ENCODE measurements around the gene DYNC2H1. TPM values are rescaled to one million over a fixed set of nuclear protein-coding genes. Genes with fewer than 3 reads are reported as not detected.

DYNC2H1 gene
- total and polyA plus RNA-seq, 8 donors: 1.2 to 63.7 (median 14.4) TPM

GRCh38 chr11:103406357-103406756, 297.1 kb downstream of the DYNC2H1 start:
- no peak overlapping the region for H3K27ac ChIP-seq
- intact Hi-C loops (cut with DNase I; ENCODE audit: low total_unique reads): no loop called here
- H3K9me3 ChIP-seq: peaks cover 0 to 2% (median 0%) of the 10 kb centered on the region in 4 donors
- no peak overlapping the region for H3K4me3 ChIP-seq
- H3K36me3 ChIP-seq: no peaks in the 10 kb centered on the region
- TF ChIP-seq, protein P1, sequence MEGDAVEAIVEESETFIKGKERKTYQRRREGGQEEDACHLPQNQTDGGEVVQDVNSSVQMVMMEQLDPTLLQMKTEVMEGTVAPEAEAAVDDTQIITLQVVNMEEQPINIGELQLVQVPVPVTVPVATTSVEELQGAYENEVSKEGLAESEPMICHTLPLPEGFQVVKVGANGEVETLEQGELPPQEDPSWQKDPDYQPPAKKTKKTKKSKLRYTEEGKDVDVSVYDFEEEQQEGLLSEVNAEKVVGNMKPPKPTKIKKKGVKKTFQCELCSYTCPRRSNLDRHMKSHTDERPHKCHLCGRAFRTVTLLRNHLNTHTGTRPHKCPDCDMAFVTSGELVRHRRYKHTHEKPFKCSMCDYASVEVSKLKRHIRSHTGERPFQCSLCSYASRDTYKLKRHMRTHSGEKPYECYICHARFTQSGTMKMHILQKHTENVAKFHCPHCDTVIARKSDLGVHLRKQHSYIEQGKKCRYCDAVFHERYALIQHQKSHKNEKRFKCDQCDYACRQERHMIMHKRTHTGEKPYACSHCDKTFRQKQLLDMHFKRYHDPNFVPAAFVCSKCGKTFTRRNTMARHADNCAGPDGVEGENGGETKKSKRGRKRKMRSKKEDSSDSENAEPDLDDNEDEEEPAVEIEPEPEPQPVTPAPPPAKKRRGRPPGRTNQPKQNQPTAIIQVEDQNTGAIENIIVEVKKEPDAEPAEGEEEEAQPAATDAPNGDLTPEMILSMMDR (IDR thresholded peaks at IDR 0.05): no peak
- TF ChIP-seq POLR2A (IDR thresholded peaks at IDR 0.05) (no peak), POLR2AphosphoS5 (IDR thresholded peaks at IDR 0.05) (no peak), EP300 (IDR thresholded peaks at IDR 0.05) (no peak)
- H3K27me3 ChIP-seq: no peaks in the 10 kb centered on the region
- no peak for DNase-seq
- no peaks in the 10 kb centered on the region for H3K4me1 ChIP-seq
- 92 to 98% (median 95%) methylated on average over 3 of the region's 3 CpGs for WGBS, 5 donors

GRCh38 chr11:103407641-103408040, 298.4 kb downstream of the DYNC2H1 start:
- no peaks in the 10 kb centered on the region for H3K27me3 ChIP-seq
- TF ChIP-seq POLR2A (IDR thresholded peaks at IDR 0.05) (no peak), EP300 (IDR thresholded peaks at IDR 0.05) (no peak), POLR2AphosphoS5 (IDR thresholded peaks at IDR 0.05) (no peak)
- TF ChIP-seq, protein P1 (IDR thresholded peaks at IDR 0.05): no peak

GRCh38 chr11:103413266-103413888, 304.2 kb downstream of the DYNC2H1 start:
- TF ChIP-seq POLR2AphosphoS5 (IDR thresholded peaks at IDR 0.05) (no peak), POLR2A (IDR thresholded peaks at IDR 0.05) (no peak), EP300 (IDR thresholded peaks at IDR 0.05) (no peak)
- TF ChIP-seq, protein P1 (IDR thresholded peaks at IDR 0.05): no peak
- no peaks in the 10 kb centered on the region for H3K4me1 ChIP-seq
- intact Hi-C loops (cut with DNase I; ENCODE audit: low total_unique reads): no loop called here
- no peak for DNase-seq
- 59 to 70% (median 65%) methylated on average over 1 of the region's 1 CpG for WGBS, 5 donors
- no peak overlapping the region for H3K4me3 ChIP-seq
- H3K9me3 ChIP-seq: no peaks in the 10 kb centered on the region
- H3K27me3 ChIP-seq: no peaks in the 10 kb centered on the region
- H3K27ac ChIP-seq: no peak overlapping the region
- H3K36me3 ChIP-seq: no peaks in the 10 kb centered on the region

More at GRCh38 chr11:103407641-103408040, 298.4 kb downstream of the DYNC2H1 start:
- Histone ChIP-seq H3K36me3 (no peaks in the 10 kb centered on the region), H3K27ac (no peak overlapping the region), H3K4me1 (no peaks in the 10 kb centered on the region), H3K9me3 (no peaks in the 10 kb centered on the region), H3K4me3 (no peak overlapping the region)
- intact Hi-C loops (cut with DNase I; ENCODE audit: low total_unique reads): no loop called here
- no peak for DNase-seq
- 92 to 95% (median 94%) methylated on average over 2 of the region's 2 CpGs for WGBS, 5 donors

- no peak for DNase-seq
- Histone ChIP-seq H3K27ac (no peak overlapping the region), H3K4me1 (no peaks in the 10 kb centered on the region), H3K27me3 (no peaks in the 10 kb centered on the region), H3K4me3 (no peak overlapping the region), H3K36me3 (no peaks in the 10 kb centered on the region), H3K9me3 (no peaks in the 10 kb centered on the region)
- intact Hi-C loops (cut with DNase I; ENCODE audit: low total_unique reads): no loop called here
- TF ChIP-seq, protein P1 (IDR thresholded peaks at IDR 0.05): no peak
- TF ChIP-seq POLR2A (IDR thresholded peaks at IDR 0.05) (no peak), POLR2AphosphoS5 (IDR thresholded peaks at IDR 0.05) (no peak), EP300 (IDR thresholded peaks at IDR 0.05) (no peak)
Measured at GRCh38 chr11:103418014-103418413, 308.8 kb downstream of the DYNC2H1 start.
